H9 (cell line): Measurements from ENCODE around the gene HIP1R. TPM values are rescaled to one million over a fixed set of nuclear protein-coding genes. Genes with fewer than 3 reads are reported as not detected.

Experiments
- DNase-seq: peaks from one replicate; pipeline ENCODE4 v3.0.0-alpha.2; 2017
- H2AFZ ChIP-seq: one replicate; pipeline ENCODE4 v1.6.1; 2013; ENCODE audit warnings: mild to moderate bottlenecking, low read length, control low read depth, moderate library complexity
- H2AK5ac ChIP-seq: 2 replicates; pipeline ENCODE4 v1.6.1; 2013; ENCODE audit warnings: low read length, control low read depth, mixed read lengths; ENCODE audit not compliant: insufficient read length
- H2BK120ac ChIP-seq: one replicate; pipeline ENCODE4 v1.6.1; 2013; ENCODE audit warnings: low read depth, mild to moderate bottlenecking, low read length, control low read depth, inconsistent platforms; ENCODE audit not compliant: poor library complexity, severe bottlenecking
- H2BK12ac ChIP-seq: 2 replicates; pipeline ENCODE4 v1.6.1; 2013; ENCODE audit warnings: low read length, control low read depth, mixed read lengths, low read depth; ENCODE audit not compliant: insufficient read length
- H2BK15ac ChIP-seq: 2 replicates; pipeline ENCODE4 v1.6.1; 2013; ENCODE audit warnings: low read depth, low read length, control low read depth
- H2BK20ac ChIP-seq: one replicate; pipeline ENCODE4 v1.6.1; 2013; ENCODE audit warnings: low read depth, mild to moderate bottlenecking, low read length, control low read depth, inconsistent platforms; ENCODE audit not compliant: poor library complexity, severe bottlenecking
- H2BK5ac ChIP-seq: 2 replicates; pipeline ENCODE4 v1.6.1; 2013; ENCODE audit warnings: low read length, control low read depth, mixed read lengths; ENCODE audit not compliant: insufficient read length
- H3K14ac ChIP-seq: 2 replicates; pipeline ENCODE4 v1.6.1; 2013; ENCODE audit warnings: low read length, control low read depth; ENCODE audit not compliant: insufficient read depth
- H3K18ac ChIP-seq: 2 replicates; pipeline ENCODE4 v1.6.1; 2013; ENCODE audit warnings: low read depth, mild to moderate bottlenecking, mixed read lengths, low read length, control low read depth; ENCODE audit not compliant: insufficient read length
- H3K23ac ChIP-seq: 2 replicates; pipeline ENCODE4 v1.6.1; 2013; ENCODE audit warnings: low read length, control low read depth, mixed read lengths, low read depth; ENCODE audit not compliant: insufficient read length
- H3K23me2 ChIP-seq: 2 replicates; pipeline ENCODE4 v1.6.1; 2013; ENCODE audit warnings: low read depth, mild to moderate bottlenecking, mixed read lengths, low read length, control low read depth; ENCODE audit not compliant: insufficient read length, poor library complexity, severe bottlenecking
- H3K27ac ChIP-seq: 2 replicates; pipeline ENCODE4 v1.5.1; 2013; ENCODE audit warnings: low read length, control low read depth, mixed read lengths, low read depth; ENCODE audit not compliant: insufficient read length
- H3K27me3 ChIP-seq: 2 replicates; pipeline ENCODE4 v1.6.1; 2013; ENCODE audit warnings: low read length, control low read depth, inconsistent platforms; ENCODE audit not compliant: insufficient read depth
- H3K4ac ChIP-seq: 2 replicates; pipeline ENCODE4 v1.6.1; 2013; ENCODE audit warnings: low read depth, mild to moderate bottlenecking, control low read depth, inconsistent platforms, low read length, moderate library complexity
- H3K4me1 ChIP-seq: 2 replicates; pipeline ENCODE4 v1.6.1; 2013; ENCODE audit warnings: low read length, control low read depth, inconsistent platforms; ENCODE audit not compliant: insufficient read depth
- H3K4me2 ChIP-seq: 2 replicates; pipeline ENCODE4 v1.6.1; 2013; ENCODE audit warnings: low read length, control low read depth, mixed read lengths; ENCODE audit not compliant: insufficient read length, insufficient read depth
- H3K56ac ChIP-seq: 2 replicates; pipeline ENCODE4 v1.6.1; 2013; ENCODE audit warnings: low read depth, mild to moderate bottlenecking, mixed read lengths, low read length, control low read depth; ENCODE audit not compliant: insufficient read length
- H3K79me1 ChIP-seq: 2 replicates; pipeline ENCODE4 v1.6.1; 2013; ENCODE audit warnings: low read depth, mild to moderate bottlenecking, moderate library complexity, low read length, control low read depth, inconsistent platforms; ENCODE audit not compliant: insufficient read depth, poor library complexity, severe bottlenecking
- H3K79me2 ChIP-seq: 2 replicates; pipeline ENCODE4 v1.6.1; 2013; ENCODE audit warnings: low read length, control low read depth, inconsistent platforms; ENCODE audit not compliant: insufficient read depth
- H3K9ac ChIP-seq: 2 replicates; pipeline ENCODE4 v1.6.1; 2013; ENCODE audit warnings: low read length, control low read depth, mixed read lengths; ENCODE audit not compliant: insufficient read length; ENCODE audit errors: extremely low read depth
- H3K9me3 ChIP-seq: one replicate; pipeline ENCODE4 v1.6.1; 2013; ENCODE audit warnings: low read depth, low read length, inconsistent platforms; ENCODE audit not compliant: control insufficient read depth
- H3T11ph ChIP-seq: one replicate; pipeline ENCODE4 v1.6.1; 2013; ENCODE audit warnings: mild to moderate bottlenecking, low read length, control low read depth, inconsistent platforms
- H4K20me1 ChIP-seq: one replicate; pipeline ENCODE4 v1.6.1; 2013; ENCODE audit not compliant: control insufficient read depth, insufficient read length, insufficient read depth
- H4K5ac ChIP-seq: 2 replicates; pipeline ENCODE4 v1.6.1; 2013; ENCODE audit warnings: low read depth, mild to moderate bottlenecking, mixed read lengths, low read length, control low read depth; ENCODE audit not compliant: insufficient read length
- H4K8ac ChIP-seq: replicated peaks from 2 replicates; pipeline ENCODE4 v1.6.1; 2013; ENCODE audit warnings: low read length, control low read depth, mixed read lengths, low read depth; ENCODE audit not compliant: insufficient read length
- H4K91ac ChIP-seq: 2 replicates; pipeline ENCODE4 v1.6.1; 2013; ENCODE audit warnings: low read depth, mild to moderate bottlenecking, moderate library complexity, mixed read lengths, low read length, control low read depth; ENCODE audit not compliant: insufficient read length
- H3K27ac Mint-ChIP-seq, 3 experiments: 2 replicates in 2 of 3; 3 replicates in 1 of 3; pipeline ENCODE4 v1.8.0; 2020 to 2021; ENCODE audit warnings: mixed read lengths in 3 of 3, mild to moderate bottlenecking in 1 of 3, moderate library complexity in 1 of 3
- H3K27me3 Mint-ChIP-seq: 2 replicates; pipeline ENCODE4 v1.8.0; 2021; ENCODE audit warnings: low read depth, mild to moderate bottlenecking, moderate library complexity, mixed read lengths
- H3K36me3 Mint-ChIP-seq, 3 experiments: 2 replicates in 2 of 3; 3 replicates in 1 of 3; pipeline ENCODE4 v1.8.0; 2020 to 2021; ENCODE audit warnings: low read depth in 3 of 3, mixed read lengths in 3 of 3; ENCODE audit not compliant: insufficient read depth in 1 of 3
- H3K4me1 Mint-ChIP-seq, 2 experiments: 2 replicates each; pipeline ENCODE4 v1.8.0; 2020; ENCODE audit warnings: mixed read lengths in 2 of 2
- H3K4me3 Mint-ChIP-seq, 2 experiments: 2 replicates in 1 of 2; 3 replicates in 1 of 2; pipeline ENCODE4 v1.8.0; 2020 to 2021; ENCODE audit warnings: mild to moderate bottlenecking in 2 of 2, mixed read lengths in 2 of 2, moderate library complexity in 1 of 2
- H3K9me3 Mint-ChIP-seq, 2 experiments: 2 replicates in 1 of 2; 3 replicates in 1 of 2; pipeline ENCODE4 v1.8.0; 2020; ENCODE audit warnings: mild to moderate bottlenecking in 2 of 2, mixed read lengths in 2 of 2, moderate library complexity in 1 of 2
- WGBS: extraction: QIAGEN DNeasy Blood & Tissue Kit; methylation state at CpG from one replicate; pipeline ENCODE4 v1.1.7; 2013; ENCODE audit warnings: missing lambda C conversion rate, low lambda C conversion rate, mixed read lengths; ENCODE audit not compliant: insufficient read length; ENCODE audit errors: extremely low coverage; 5-methylcytosine and 5-hydroxymethylcytosine counted together
- total RNA-seq: library from RNA; stranded (reverse); gene quantifications from 2 replicates; pipeline ENCODE4 v1.2.1, GENCODE V29; 2021
- TF ChIP-seq, protein P1 (sequence below): fragments of 200-600 bp; sonication (generic); conservative IDR thresholded peaks from 3 replicates; pipeline ENCODE4 v1.8.0; 2021; ENCODE audit warnings: antibody characterized with exemption, mild to moderate bottlenecking

The HIP1R gene
- total RNA-seq, 1 experiment from 2014 or later = 17.4 TPM

- Histone ChIP-seq H3K9me3 (no peaks in the 10 kb centered on the region), H3K23me2 (no peaks in the 10 kb centered on the region), H3K79me2 (no peaks in the 10 kb centered on the region), H2BK12ac (no peak overlapping the region), H2BK20ac (no peak overlapping the region), H4K91ac (no peak overlapping the region), H3K27me3 (no peaks in the 10 kb centered on the region), H4K20me1 (no peaks in the 10 kb centered on the region), H3K23ac (no peak overlapping the region), H3K4ac (no peak overlapping the region), H3K4me2 (no peak overlapping the region), H3K14ac (no peak overlapping the region), H3K4me1 (no peaks in the 10 kb centered on the region), H3K18ac (no peak overlapping the region), H3T11ph (no peak overlapping the region), H4K5ac (no peak overlapping the region), H2AFZ (no peak overlapping the region), H3K9ac (no peak overlapping the region), H4K8ac (no peak overlapping the region), H3K79me1 (no peaks in the 10 kb centered on the region), H2BK15ac (no peak overlapping the region), H3K56ac (no peak overlapping the region), H2BK120ac (no peak overlapping the region), H2AK5ac (no peak overlapping the region), H2BK5ac (no peak overlapping the region), H3K27ac (no peak overlapping the region)
- Mint-ChIP-seq H3K4me1 (peaks cover 0 to 4% of the 10 kb centered on the region in 2 experiments; a peak in 2 of 4 replicates), H3K27ac (no peak overlapping the region), H3K4me3 (no peak overlapping the region), H3K27me3 (peaks cover 4% of the 10 kb centered on the region), H3K36me3 (no peaks in the 10 kb centered on the region; a peak in 1 of 7 replicates), H3K9me3 (no peaks in the 10 kb centered on the region)
- DNase-seq = no peak
- TF ChIP-seq, protein P1, sequence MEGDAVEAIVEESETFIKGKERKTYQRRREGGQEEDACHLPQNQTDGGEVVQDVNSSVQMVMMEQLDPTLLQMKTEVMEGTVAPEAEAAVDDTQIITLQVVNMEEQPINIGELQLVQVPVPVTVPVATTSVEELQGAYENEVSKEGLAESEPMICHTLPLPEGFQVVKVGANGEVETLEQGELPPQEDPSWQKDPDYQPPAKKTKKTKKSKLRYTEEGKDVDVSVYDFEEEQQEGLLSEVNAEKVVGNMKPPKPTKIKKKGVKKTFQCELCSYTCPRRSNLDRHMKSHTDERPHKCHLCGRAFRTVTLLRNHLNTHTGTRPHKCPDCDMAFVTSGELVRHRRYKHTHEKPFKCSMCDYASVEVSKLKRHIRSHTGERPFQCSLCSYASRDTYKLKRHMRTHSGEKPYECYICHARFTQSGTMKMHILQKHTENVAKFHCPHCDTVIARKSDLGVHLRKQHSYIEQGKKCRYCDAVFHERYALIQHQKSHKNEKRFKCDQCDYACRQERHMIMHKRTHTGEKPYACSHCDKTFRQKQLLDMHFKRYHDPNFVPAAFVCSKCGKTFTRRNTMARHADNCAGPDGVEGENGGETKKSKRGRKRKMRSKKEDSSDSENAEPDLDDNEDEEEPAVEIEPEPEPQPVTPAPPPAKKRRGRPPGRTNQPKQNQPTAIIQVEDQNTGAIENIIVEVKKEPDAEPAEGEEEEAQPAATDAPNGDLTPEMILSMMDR = no peak
- no CpG with 5 or more reads among the region's 5 CpGs for WGBS
Measured at GRCh38 chr12:122851820-122852219, 16.6 kb downstream of the HIP1R start.
